Adrenal gland (tissue), 5 donors: ENCODE data around the gene NRDC.

Experiments
- CTCF ChIP-seq, 6 experiments: fragments of 450-650 bp in 4 of 6; fragments of 200-600 bp in 2 of 6; sonication (generic) in 1 of 6; IDR thresholded peaks; 1 replicate in 5 of 6; 2 replicates in 1 of 6; pipeline versions ENCODE4 v1.5.1 to v1.8.0; 2016 to 2021; ENCODE audit warnings: antibody characterized with exemption in 6 of 6, mild to moderate bottlenecking in 2 of 6, moderate library complexity in 1 of 6
- POLR2A ChIP-seq, 2 donors: fragments of 450-650 bp; IDR thresholded peaks; one replicate each; pipeline ENCODE4 v1.6.1; 2017; ENCODE audit warnings: antibody characterized with exemption in 2 of 2, mild to moderate bottlenecking in 2 of 2, moderate library complexity in 1 of 2
- donor health status: DM: no; HTN: no; CAD: no.

GRCh38 chr1:51863384-51863783 is 15.1 kb downstream of the NRDC start:
- no peak for TF ChIP-seq CTCF (IDR thresholded peaks at IDR 0.05)
- TF ChIP-seq POLR2A (IDR thresholded peaks at IDR 0.05) = no peak
